Measurements from ENCODE around the gene LUZP2. TPM values are rescaled to one million over a fixed set of nuclear protein-coding genes. Genes with fewer than 3 reads are reported as not detected.

The LUZP2 gene
- total and polyA plus RNA-seq, 2 of the 8 experiments (the other 6 are each of a cell fraction or from before 2014, with no cell fraction given): 0.79 to 1.5 TPM

- no peak for TF ChIP-seq CHD7 (IDR thresholded peaks at IDR 0.05; ENCODE audit: insufficient replicate concordance, low read length)
- TF ChIP-seq TAF7 (optimal IDR thresholded peaks at IDR 0.05; ENCODE audit: borderline replicate concordance, low read depth, low read length): no peak
- TF ChIP-seq CHD2 (IDR thresholded peaks at IDR 0.05; ENCODE audit: low read length): no peak
- TF ChIP-seq, protein P1, sequence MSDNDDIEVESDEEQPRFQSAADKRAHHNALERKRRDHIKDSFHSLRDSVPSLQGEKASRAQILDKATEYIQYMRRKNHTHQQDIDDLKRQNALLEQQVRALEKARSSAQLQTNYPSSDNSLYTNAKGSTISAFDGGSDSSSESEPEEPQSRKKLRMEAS (IDR thresholded peaks at IDR 0.05): no peak
- no peak for TF ChIP-seq CREB1 (IDR thresholded peaks at IDR 0.05)
- no peak for TF ChIP-seq BRCA1 (IDR thresholded peaks at IDR 0.05; ENCODE audit: low read depth, low read length)
- no peak for TF ChIP-seq SP1 (IDR thresholded peaks at IDR 0.05; ENCODE audit: low read depth, low read length)
- TF ChIP-seq CTBP2 (IDR thresholded peaks at IDR 0.05; ENCODE audit: borderline replicate concordance, insufficient read depth, insufficient read length, low read length): no peak
Observed at GRCh38 chr11:24615451-24616160, 118.8 kb downstream of the LUZP2 start (continued).

Measured in H1 (cell line).